ENCODE data around the gene SMG5.

- TF ChIP-seq TEAD4 (IDR thresholded peaks at IDR 0.05) (no peak), EP300 (IDR thresholded peaks at IDR 0.05; ENCODE audit: borderline replicate concordance) (no peak), TAF1 (IDR thresholded peaks at IDR 0.05; ENCODE audit: low read depth) (no peak), CREB1 (IDR thresholded peaks at IDR 0.05; ENCODE audit: low read depth) (no peak), RAD21 (IDR thresholded peaks at IDR 0.05; ENCODE audit: low read depth) (no peak), YY1 (IDR thresholded peaks at IDR 0.05; ENCODE audit: low read depth) (no peak), REST (IDR thresholded peaks at IDR 0.05; ENCODE audit: low read depth) (no peak), MAX (IDR thresholded peaks at IDR 0.05) (no peak), EGR1 (IDR thresholded peaks at IDR 0.05) (no peak), FOXM1 (IDR thresholded peaks at IDR 0.05; ENCODE audit: borderline replicate concordance, low read depth) (no peak), CEBPB (IDR thresholded peaks at IDR 0.05) (no peak), TCF12 (IDR thresholded peaks at IDR 0.05; ENCODE audit: low read depth) (no peak), USF1 (IDR thresholded peaks at IDR 0.05) (no peak), ZBTB7A (IDR thresholded peaks at IDR 0.05; ENCODE audit: low read depth) (no peak)
Observed at GRCh38 chr1:156293895-156294294, 11.3 kb upstream of the SMG5 start.

Data from Ishikawa (cell line).